GM21786 (cell line): Measurements from ENCODE around the gene PDCD6IP.
A peak's percentile ranks its signal among the peaks of the same experiment; 100 is the strongest.

ENCODE experiments used
- ATAC-seq: cut with Tn5 transposase; IDR thresholded peaks from one replicate; pipeline ENCODE4 v1.9.1; 2021; ENCODE audit not compliant: unreplicated experiment

The PDCD6IP gene

GRCh38 chr3:33887478-33887877 lies 89.0 kb downstream of the PDCD6IP start:
- ATAC-seq: no peak

- no peak for ATAC-seq
Observed at GRCh38 chr3:33889394-33890039, 91.1 kb downstream of the PDCD6IP start.

GRCh38 chr3:33892655-33893054 lies 94.2 kb downstream of the PDCD6IP start:
- no peak for ATAC-seq

- no peak for ATAC-seq
Observed at GRCh38 chr3:33895658-33896057, 97.2 kb downstream of the PDCD6IP start.

- no peak for ATAC-seq
Observed at GRCh38 chr3:33897306-33897705, 98.9 kb downstream of the PDCD6IP start.

- no peak for ATAC-seq
Observed at GRCh38 chr3:33898901-33899300, 100.5 kb downstream of the PDCD6IP start.

GRCh38 chr3:33900440-33900808 lies 102.0 kb downstream of the PDCD6IP start:
- no peak for ATAC-seq

- ATAC-seq: no peak
Observed at GRCh38 chr3:33900809-33901505, 102.5 kb downstream of the PDCD6IP start.

- ATAC-seq: no peak
Observed at GRCh38 chr3:33901862-33902563, 103.6 kb downstream of the PDCD6IP start.

- ATAC-seq: no peak
Observed at GRCh38 chr3:33904730-33905129, 106.3 kb downstream of the PDCD6IP start.

- ATAC-seq: no peak
Observed at GRCh38 chr3:33908250-33908851, 109.9 kb downstream of the PDCD6IP start.

- no peak for ATAC-seq
Observed at GRCh38 chr3:33909547-33909946, 111.1 kb downstream of the PDCD6IP start.

- ATAC-seq: no peak
Observed at GRCh38 chr3:33910031-33910430, 111.6 kb downstream of the PDCD6IP start.

GRCh38 chr3:33911525-33912322 lies 113.3 kb downstream of the PDCD6IP start:
- no peak for ATAC-seq

- no peak for ATAC-seq
Observed at GRCh38 chr3:33914212-33914611, 115.8 kb downstream of the PDCD6IP start.

- no peak for ATAC-seq
Observed at GRCh38 chr3:33914731-33915379, 116.4 kb downstream of the PDCD6IP start.

GRCh38 chr3:33915796-33916546 lies 117.5 kb downstream of the PDCD6IP start:
- ATAC-seq: peak; percentile 76

- ATAC-seq: no peak
Observed at GRCh38 chr3:33918126-33918756, 119.8 kb downstream of the PDCD6IP start.
